Suprapubic skin (tissue), 3 donors: ENCODE results near the gene PPP2R2C.

ENCODE experiments used
- POLR2A ChIP-seq, 2 donors: fragments of 450-650 bp; IDR thresholded peaks; one replicate each; pipeline ENCODE4 v1.6.1; 2017; ENCODE audit warnings: antibody characterized with exemption in 2 of 2, mild to moderate bottlenecking in 2 of 2, moderate library complexity in 2 of 2
- TF ChIP-seq, protein P1 (sequence below), 2 donors: fragments of 200-600 bp in 1 of 2; fragments of 450-650 bp in 1 of 2; sonication (generic) in 1 of 2; IDR thresholded peaks; one replicate each; pipeline ENCODE4 v1.5.1; 2016 to 2019; ENCODE audit warnings: antibody characterized with exemption in 2 of 2, mild to moderate bottlenecking in 1 of 2, moderate library complexity in 1 of 2

DNA sequence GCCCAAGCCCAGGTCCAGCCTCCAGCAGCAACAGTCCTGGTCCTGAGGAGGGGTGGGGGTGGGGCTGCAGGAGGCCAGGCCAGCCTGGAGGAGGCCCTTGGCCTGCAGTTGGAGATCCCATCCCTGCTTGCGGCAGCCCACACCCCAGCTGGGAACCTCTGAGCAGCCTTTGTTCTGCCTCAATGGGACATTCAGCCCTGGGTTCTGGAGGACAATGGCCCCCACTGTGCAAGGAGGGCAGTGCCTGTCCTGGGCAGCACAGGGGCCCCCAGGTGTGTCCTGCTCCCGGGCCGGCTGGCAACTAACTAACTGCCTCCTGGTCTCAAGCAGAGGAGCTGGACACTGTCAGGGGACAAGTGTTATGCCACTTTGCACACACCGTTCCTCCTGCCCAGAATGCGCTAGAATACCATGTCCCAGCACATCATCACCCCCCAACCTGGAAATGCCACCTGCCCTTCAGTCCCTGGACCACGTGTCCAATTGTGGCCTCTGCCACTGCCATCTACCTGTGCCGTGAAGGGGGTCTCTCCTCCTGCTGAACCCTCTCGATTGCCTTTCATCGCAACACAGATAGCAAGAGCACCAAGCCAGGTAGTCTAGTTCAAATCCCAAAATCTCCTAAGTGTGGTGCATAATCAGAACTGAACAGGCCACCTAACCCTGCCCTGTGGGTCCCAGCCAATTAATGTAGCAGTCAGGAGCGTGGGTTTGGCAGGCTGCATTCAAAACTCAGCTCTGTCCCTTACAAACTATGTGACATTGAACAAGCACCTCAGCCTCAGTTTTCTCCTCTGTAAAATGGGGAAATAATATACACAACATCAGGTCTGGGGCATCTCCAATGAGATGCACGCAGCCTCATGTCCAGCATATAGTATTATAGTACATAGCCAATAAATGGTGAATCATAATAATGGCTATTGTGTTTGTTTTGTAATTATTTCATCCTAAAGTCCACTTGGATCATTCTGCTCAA lies 8.8 kb downstream of the PPP2R2C start:
- TF ChIP-seq, protein P1, sequence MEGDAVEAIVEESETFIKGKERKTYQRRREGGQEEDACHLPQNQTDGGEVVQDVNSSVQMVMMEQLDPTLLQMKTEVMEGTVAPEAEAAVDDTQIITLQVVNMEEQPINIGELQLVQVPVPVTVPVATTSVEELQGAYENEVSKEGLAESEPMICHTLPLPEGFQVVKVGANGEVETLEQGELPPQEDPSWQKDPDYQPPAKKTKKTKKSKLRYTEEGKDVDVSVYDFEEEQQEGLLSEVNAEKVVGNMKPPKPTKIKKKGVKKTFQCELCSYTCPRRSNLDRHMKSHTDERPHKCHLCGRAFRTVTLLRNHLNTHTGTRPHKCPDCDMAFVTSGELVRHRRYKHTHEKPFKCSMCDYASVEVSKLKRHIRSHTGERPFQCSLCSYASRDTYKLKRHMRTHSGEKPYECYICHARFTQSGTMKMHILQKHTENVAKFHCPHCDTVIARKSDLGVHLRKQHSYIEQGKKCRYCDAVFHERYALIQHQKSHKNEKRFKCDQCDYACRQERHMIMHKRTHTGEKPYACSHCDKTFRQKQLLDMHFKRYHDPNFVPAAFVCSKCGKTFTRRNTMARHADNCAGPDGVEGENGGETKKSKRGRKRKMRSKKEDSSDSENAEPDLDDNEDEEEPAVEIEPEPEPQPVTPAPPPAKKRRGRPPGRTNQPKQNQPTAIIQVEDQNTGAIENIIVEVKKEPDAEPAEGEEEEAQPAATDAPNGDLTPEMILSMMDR (IDR thresholded peaks at IDR 0.05), result no peak
- no peak for TF ChIP-seq POLR2A (IDR thresholded peaks at IDR 0.05)
